CD4-positive, alpha-beta T cell (primary cell): ENCODE results near the gene COQ5. TPM values are rescaled to one million over a fixed set of nuclear protein-coding genes. Genes with fewer than 3 reads are reported as not detected.

Experiments used
- ATAC-seq: fragments of 200-7000 bp; cut with Tn5 transposase; one replicate; pipeline ENCODE4 v1.10.0; 2022; ENCODE audit warnings: mild to moderate bottlenecking; ENCODE audit not compliant: poor library complexity
- CTCF ChIA-PET: fragments of 350-600 bp; sonication (Branson Sonifier 250); formaldehyde crosslinking; loops from one replicate; lab custom pipeline; 2021; ENCODE audit warnings: antibody characterized with exemption, inconsistent platforms; lab: Charles Lee
- POLR2A ChIA-PET: fragments of 350-600 bp; sonication (Branson Sonifier 250); formaldehyde crosslinking; loops from one replicate; lab custom pipeline; 2021; ENCODE audit warnings: antibody characterized with exemption, inconsistent platforms; lab: Charles Lee
- DNase-seq, 14 experiments: peaks; one replicate each; pipeline ENCODE4 v3.0.0-alpha.2; 2013 to 2020; ENCODE audit warnings: mixed read lengths in 2 of 14
- H3K27ac ChIP-seq, 2 donors: one replicate each; pipeline versions ENCODE4 v1.5.1 to v1.7.0; 2013; ENCODE audit warnings: low read length in 2 of 2, low read depth in 1 of 2, mild to moderate bottlenecking in 1 of 2
- H3K27me3 ChIP-seq, 2 experiments: 1 replicate in 1 of 2; 2 replicates in 1 of 2; pipeline versions ENCODE4 v1.6.1 to v1.7.0; 2013; ENCODE audit warnings: low read length in 2 of 2, control low read depth in 1 of 2, mild to moderate bottlenecking in 1 of 2, moderate library complexity in 1 of 2; ENCODE audit not compliant: insufficient read depth in 2 of 2, control insufficient read depth in 1 of 2
- H3K36me3 ChIP-seq: one replicate; pipeline ENCODE4 v1.6.1; 2013; ENCODE audit warnings: low read length, control low read depth; ENCODE audit not compliant: insufficient read depth
- H3K4me1 ChIP-seq: one replicate; pipeline ENCODE4 v1.6.1; 2013; ENCODE audit warnings: low read length, control low read depth; ENCODE audit not compliant: insufficient read depth
- H3K4me3 ChIP-seq: one replicate; pipeline ENCODE4 v1.5.1; 2013; ENCODE audit warnings: mild to moderate bottlenecking, low read length, moderate library complexity
- H3K9me3 ChIP-seq, 2 experiments: 1 replicate in 1 of 2; 2 replicates in 1 of 2; pipeline versions ENCODE4 v1.6.1 to v1.7.0; 2013; ENCODE audit warnings: low read length in 2 of 2, mild to moderate bottlenecking in 2 of 2, control low read depth in 1 of 2, moderate library complexity in 1 of 2; ENCODE audit not compliant: control insufficient read depth in 1 of 2, insufficient read depth in 1 of 2
- H3K27ac Mint-ChIP-seq: one replicate; pipeline ENCODE4 v1.8.0; 2020; ENCODE audit warnings: mixed read lengths
- H3K27me3 Mint-ChIP-seq: one replicate; pipeline ENCODE4 v1.8.0; 2021; ENCODE audit warnings: mixed read lengths
- H3K36me3 Mint-ChIP-seq: one replicate; pipeline ENCODE4 v1.8.0; 2021; ENCODE audit warnings: low read depth, mixed read lengths
- H3K4me1 Mint-ChIP-seq: one replicate; pipeline ENCODE4 v1.8.0; 2021; ENCODE audit warnings: low read depth, mixed read lengths
- H3K4me3 Mint-ChIP-seq: one replicate; pipeline ENCODE4 v1.8.0; 2020; ENCODE audit warnings: mild to moderate bottlenecking, mixed read lengths
- H3K9me3 Mint-ChIP-seq: one replicate; pipeline ENCODE4 v1.8.0; 2020; ENCODE audit warnings: mixed read lengths
- intact Hi-C, 2 experiments: fragments of 100-400 bp; cut with DNase I in 1 of 2; cut with micrococcal nuclease in 1 of 2; formaldehyde crosslinking; loops; one replicate each; pipeline versions ENCODE4 v1.15.1 to v1.9.0; 2023 to 2025; cut with DNase I, micrococcal nuclease
- polyA plus RNA-seq, 2 donors: library from polyadenylated mRNA; unstranded; fragments of 120-200 nt; gene quantifications; one replicate each; pipeline ENCODE4 v1.2.1, GENCODE V29; 2013
- total RNA-seq, 174 experiments: library from RNA in 2 of 174; stranded (reverse) in 2 of 174; gene quantifications; one replicate each; pipeline ENCODE4 v1.2.3 and lab custom pipeline; 2021 to 2026
- TF ChIP-seq, protein P1 (sequence below): fragments of 200-600 bp; IDR thresholded peaks from one replicate; pipeline ENCODE4 v1.8.0; 2022; ENCODE audit warnings: antibody characterized with exemption, mild to moderate bottlenecking

The COQ5 gene, protein sequence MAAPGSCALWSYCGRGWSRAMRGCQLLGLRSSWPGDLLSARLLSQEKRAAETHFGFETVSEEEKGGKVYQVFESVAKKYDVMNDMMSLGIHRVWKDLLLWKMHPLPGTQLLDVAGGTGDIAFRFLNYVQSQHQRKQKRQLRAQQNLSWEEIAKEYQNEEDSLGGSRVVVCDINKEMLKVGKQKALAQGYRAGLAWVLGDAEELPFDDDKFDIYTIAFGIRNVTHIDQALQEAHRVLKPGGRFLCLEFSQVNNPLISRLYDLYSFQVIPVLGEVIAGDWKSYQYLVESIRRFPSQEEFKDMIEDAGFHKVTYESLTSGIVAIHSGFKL
- total RNA-seq (1 to 10 TPM; 6.9 to 7.1 TPM), total RNA-seq (lab: John Stamatoyannopoulos, UW) (8.2 to 40.3 (median 18.9) reads per million in 172 experiments)
- 22.7 TPM for polyA plus RNA-seq (2013, experiment 1 of 2)
- 22.2 TPM for polyA plus RNA-seq (2013, experiment 2 of 2)

DNA sequence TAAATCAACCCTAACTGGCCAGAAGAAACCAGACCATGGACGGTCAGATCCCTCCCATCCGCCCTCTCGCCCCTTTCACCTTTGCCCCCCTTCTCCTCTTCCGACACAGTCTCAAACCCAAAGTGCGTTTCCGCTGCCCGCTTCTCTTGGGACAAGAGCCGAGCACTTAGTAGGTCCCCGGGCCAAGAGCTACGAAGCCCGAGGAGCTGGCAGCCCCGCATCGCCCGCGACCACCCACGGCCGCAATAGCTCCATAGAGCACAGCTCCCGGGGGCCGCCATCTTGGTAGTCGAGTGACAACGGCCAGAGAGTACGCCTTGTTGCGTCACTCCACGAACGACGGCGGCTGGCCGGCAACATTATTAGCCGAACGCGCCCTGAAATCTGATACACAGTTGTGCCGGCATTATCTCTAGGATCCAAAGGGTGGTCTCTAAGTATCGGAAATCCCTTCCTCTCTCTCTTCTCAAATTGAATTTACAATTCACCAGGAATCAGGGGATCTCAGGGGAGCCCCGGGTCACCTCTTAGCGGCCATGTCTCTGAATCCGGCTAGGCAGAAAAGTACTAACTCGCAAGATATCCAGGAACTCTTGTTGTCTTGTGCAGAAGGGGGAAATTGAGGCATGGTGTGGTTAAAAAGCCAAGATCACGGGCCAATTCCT lies at the start of gene COQ5:
Gene COQ5, minus strand, starts transcription at position 298 of the 665 bp plus-strand sequence. Its CDS starts 17 bp downstream, at position 281.
- peak within 1 kb of the TSS; percentile 69 to 73 for H3K27ac ChIP-seq
- ATAC-seq (peak; percentile 97), DNase-seq (peak; percentile 70 to 89 (median 79))
- no peaks in the 10 kb centered on the region for H3K27me3 Mint-ChIP-seq
- peaks cover 14% of the 10 kb centered on the region for H3K36me3 Mint-ChIP-seq
- intact Hi-C loops: loop anchor here (1.0 to 2.0 kb wide), 4 partner anchors 32 to 90 kb away; partner anchors contain the start of genes DYNLL1 (in 2 of the 2), COX6A1 (in 1 of the 2), GATC (in 1 of the 2) and TRIAP1 (in 1 of the 2)
- POLR2A ChIA-PET: interaction anchor here (0.6 to 2.1 kb wide), 15 partner anchors 9 to 1563 kb away, joined by 3 to 24 read pairs (median 4); partner anchors contain the start of genes DYNLL1, POP5, PSMD9 and RNU4-1
- peak within 1 kb of the TSS; percentile 100 for H3K4me3 Mint-ChIP-seq
- H3K4me3 ChIP-seq: peak within 1 kb of the TSS; percentile 92
- CTCF ChIA-PET: no interaction called here
- H3K9me3 Mint-ChIP-seq: no peaks in the 10 kb centered on the region
- peaks cover 27% of the 10 kb centered on the region for H3K4me1 ChIP-seq
- TF ChIP-seq, protein P1, sequence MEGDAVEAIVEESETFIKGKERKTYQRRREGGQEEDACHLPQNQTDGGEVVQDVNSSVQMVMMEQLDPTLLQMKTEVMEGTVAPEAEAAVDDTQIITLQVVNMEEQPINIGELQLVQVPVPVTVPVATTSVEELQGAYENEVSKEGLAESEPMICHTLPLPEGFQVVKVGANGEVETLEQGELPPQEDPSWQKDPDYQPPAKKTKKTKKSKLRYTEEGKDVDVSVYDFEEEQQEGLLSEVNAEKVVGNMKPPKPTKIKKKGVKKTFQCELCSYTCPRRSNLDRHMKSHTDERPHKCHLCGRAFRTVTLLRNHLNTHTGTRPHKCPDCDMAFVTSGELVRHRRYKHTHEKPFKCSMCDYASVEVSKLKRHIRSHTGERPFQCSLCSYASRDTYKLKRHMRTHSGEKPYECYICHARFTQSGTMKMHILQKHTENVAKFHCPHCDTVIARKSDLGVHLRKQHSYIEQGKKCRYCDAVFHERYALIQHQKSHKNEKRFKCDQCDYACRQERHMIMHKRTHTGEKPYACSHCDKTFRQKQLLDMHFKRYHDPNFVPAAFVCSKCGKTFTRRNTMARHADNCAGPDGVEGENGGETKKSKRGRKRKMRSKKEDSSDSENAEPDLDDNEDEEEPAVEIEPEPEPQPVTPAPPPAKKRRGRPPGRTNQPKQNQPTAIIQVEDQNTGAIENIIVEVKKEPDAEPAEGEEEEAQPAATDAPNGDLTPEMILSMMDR: no peak
- H3K27me3 ChIP-seq: no peaks in the 10 kb centered on the region
- peaks cover 32% of the 10 kb centered on the region for H3K4me1 Mint-ChIP-seq
- H3K36me3 ChIP-seq: no peaks in the 10 kb centered on the region
- H3K27ac Mint-ChIP-seq: peak within 1 kb of the TSS; percentile 95
- H3K9me3 ChIP-seq: no peaks in the 10 kb centered on the region

DNA sequence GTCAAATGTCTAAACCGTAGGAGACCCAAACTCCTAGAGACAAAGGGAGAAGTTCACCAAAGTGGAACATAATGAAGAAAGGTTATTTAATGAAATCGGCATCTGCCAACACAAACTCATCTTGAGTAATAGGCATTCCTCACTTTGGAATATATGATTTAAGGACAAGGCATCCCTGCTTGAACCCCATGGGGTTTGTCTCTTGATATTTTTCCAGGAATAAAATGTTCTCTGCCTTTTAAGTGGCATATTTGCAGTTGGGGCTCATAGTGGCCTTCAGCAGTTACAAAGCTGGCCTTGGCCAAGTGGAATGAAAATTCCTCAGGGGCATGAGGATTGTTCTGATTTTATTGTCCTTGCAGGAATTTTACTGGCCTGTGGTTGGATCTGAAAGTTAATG lies 45.1 kb upstream of the COQ5 start:
- TF ChIP-seq, protein P1: no peak
- no peak overlapping the region for H3K27ac Mint-ChIP-seq
- H3K27me3 Mint-ChIP-seq: no peaks in the 10 kb centered on the region
- no peaks in the 10 kb centered on the region for H3K9me3 ChIP-seq
- peaks cover 98% of the 10 kb centered on the region for H3K36me3 Mint-ChIP-seq
- ChIA-PET CTCF (no interaction called here), POLR2A (no interaction called here)
- no peaks in the 10 kb centered on the region for H3K27me3 ChIP-seq
- H3K9me3 Mint-ChIP-seq: no peaks in the 10 kb centered on the region
- H3K36me3 ChIP-seq: peaks cover 91% of the 10 kb centered on the region
- no peak overlapping the region for H3K27ac ChIP-seq
- H3K4me3 Mint-ChIP-seq: no peak overlapping the region
- H3K4me1 ChIP-seq: no peaks in the 10 kb centered on the region
- DNase-seq: no peak
- no peak overlapping the region for H3K4me3 ChIP-seq
- peaks cover 1% of the 10 kb centered on the region for H3K4me1 Mint-ChIP-seq
- intact Hi-C loops: no loop called here
- ATAC-seq: no peak

DNA sequence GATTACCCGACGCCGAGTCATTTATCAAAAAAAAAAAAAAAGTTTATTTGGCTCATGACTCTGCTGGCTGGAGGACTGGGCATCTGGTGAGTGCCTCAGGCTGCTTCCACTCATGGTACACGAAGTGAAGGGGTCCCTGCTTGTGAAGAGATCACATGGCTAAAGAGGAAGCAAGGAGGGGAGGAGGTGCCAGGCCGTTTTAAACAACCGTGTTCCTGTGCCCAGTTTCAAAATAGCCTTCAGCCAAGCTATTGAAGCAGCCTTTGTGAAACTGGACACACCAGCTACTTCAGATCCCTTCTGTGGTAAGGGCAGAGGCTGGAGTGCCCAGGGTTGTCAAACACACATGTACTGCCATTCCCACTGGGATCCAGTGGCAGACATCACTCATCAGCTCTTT lies 44.6 kb upstream of the COQ5 start:
- Histone ChIP-seq H3K36me3 (peaks cover 91% of the 10 kb centered on the region), H3K4me3 (no peak overlapping the region), H3K4me1 (no peaks in the 10 kb centered on the region), H3K27ac (no peak overlapping the region), H3K27me3 (no peaks in the 10 kb centered on the region), H3K9me3 (no peaks in the 10 kb centered on the region)
- intact Hi-C loops: no loop called here
- Mint-ChIP-seq H3K9me3 (no peaks in the 10 kb centered on the region), H3K27ac (no peak overlapping the region), H3K27me3 (no peaks in the 10 kb centered on the region), H3K4me3 (no peak overlapping the region), H3K4me1 (no peaks in the 10 kb centered on the region), H3K36me3 (peaks cover 98% of the 10 kb centered on the region)
- POLR2A ChIA-PET: no interaction called here
- CTCF ChIA-PET: no interaction called here
- TF ChIP-seq, protein P1: no peak
- DNase-seq: no peak
- ATAC-seq: no peak
